RWPE1 (cell line): ENCODE data around the gene SLC5A10.

Source experiments
- CTCF ChIA-PET: fragments of 350-600 bp; sonication (Branson Sonifier 250); formaldehyde crosslinking; extraction: SDS; loops from one replicate; lab custom pipeline; 2021; lab: Yijun Ruan, JAX
- POLR2A ChIA-PET: fragments of 400-600 bp; formaldehyde crosslinking; extraction: SDS; loops from one replicate; lab custom pipeline; 2020; ENCODE audit warnings: antibody characterized with exemption; ENCODE audit not compliant: low non-redundant PET; lab: Yijun Ruan, JAX
- DNase-seq: peaks from one replicate; pipeline ENCODE4 v3.0.0; 2012; ENCODE audit warnings: low spot score
- H3K27ac ChIP-seq: fragments of 450-650 bp; 2 replicates; pipeline ENCODE4 v1.5.1; 2017
- CTCF ChIP-seq: fragments of 450-650 bp; conservative IDR thresholded peaks from 2 replicates; pipeline ENCODE4 v1.5.1; 2017; ENCODE audit warnings: low read depth, mild to moderate bottlenecking

Gene SLC5A10

GRCh38 chr17:18974407-18975149, 22.6 kb downstream of the SLC5A10 start:
- ChIA-PET POLR2A (no interaction called here), CTCF (interaction anchor here (1.3 to 1.4 kb wide), 2 partner anchors 13 to 17 kb away, joined by 3 to 7 read pairs; no protein-coding TSS in a partner anchor)
- peak overlapping the region; percentile 86 for H3K27ac ChIP-seq
- peak; percentile 15 for DNase-seq
- no peak for TF ChIP-seq CTCF

- ChIA-PET POLR2A (no interaction called here), CTCF (interaction anchor here (1.3 to 1.4 kb wide), 2 partner anchors 14 to 16 kb away, joined by 3 to 7 read pairs; no protein-coding TSS in a partner anchor)
- no peak for TF ChIP-seq CTCF
- no peak for DNase-seq
- peak overlapping the region; percentile 86 for H3K27ac ChIP-seq
These were observed 23.6 kb downstream of the SLC5A10 start for GRCh38 chr17:18975597-18975996.

GRCh38 chr17:18976201-18976600, 24.2 kb downstream of the SLC5A10 start:
- H3K27ac ChIP-seq, result peak overlapping the region; percentile 38
- DNase-seq, result no peak
- ChIA-PET CTCF (interaction anchor here (1.4 kb wide), 1 partner anchor 15 kb away, joined by 7 read pairs; no protein-coding TSS in a partner anchor), POLR2A (no interaction called here)
- TF ChIP-seq CTCF, result no peak

- CTCF ChIA-PET, result no interaction called here
- POLR2A ChIA-PET, result no interaction called here
- no peak for TF ChIP-seq CTCF
- DNase-seq, result no peak
- H3K27ac ChIP-seq, result peak overlapping the region; percentile 38
These were observed 25.1 kb downstream of the SLC5A10 start for GRCh38 chr17:18977021-18977420.

GRCh38 chr17:18977646-18978045, 25.7 kb downstream of the SLC5A10 start:
- DNase-seq, result no peak
- no peak for TF ChIP-seq CTCF
- POLR2A ChIA-PET, result no interaction called here
- CTCF ChIA-PET, result no interaction called here
- peak overlapping the region; percentile 38 for H3K27ac ChIP-seq

GRCh38 chr17:18978050-18978449, 26.1 kb downstream of the SLC5A10 start:
- ChIA-PET POLR2A (no interaction called here), CTCF (no interaction called here)
- TF ChIP-seq CTCF, result no peak
- peak overlapping the region; percentile 38 for H3K27ac ChIP-seq
- DNase-seq, result no peak
